ENCODE data around the gene GPATCH4. TPM values are rescaled to one million over a fixed set of nuclear protein-coding genes. Genes with fewer than 3 reads are reported as not detected.

GPATCH4 gene
- total RNA-seq, 1 experiment from 2014 or later: 107 TPM

GRCh38 chr1:156594190-156594589 lies 7.1 kb downstream of the GPATCH4 start:
- POLR2A ChIA-PET: interaction anchor here (0.7 to 6.1 kb wide), 4 partner anchors 9 to 65 kb away, joined by 3 to 134 read pairs (median 4); partner anchors contain the start of gene GPATCH4
- H3K4me3 Mint-ChIP-seq (ENCODE audit: unreplicated experiment): no peak overlapping the region
- H3K9me3 Mint-ChIP-seq (ENCODE audit: unreplicated experiment): no peaks in the 10 kb centered on the region
- intact Hi-C loops (cut with micrococcal nuclease): no loop called here
- CTCF ChIA-PET: interaction anchor here (0.5 to 2.3 kb wide), 16 partner anchors 8 to 242 kb away, joined by 3 to 10 read pairs (median 4); no protein-coding TSS in a partner anchor
- no peaks in the 10 kb centered on the region for H3K27me3 Mint-ChIP-seq (ENCODE audit: insufficient read depth, unreplicated experiment)
- no peak for DNase-seq (ENCODE audit: unreplicated experiment)
- peaks cover 13% of the 10 kb centered on the region for H3K4me1 Mint-ChIP-seq (ENCODE audit: insufficient read depth, unreplicated experiment)
- peak overlapping the region; percentile 20 for H3K27ac Mint-ChIP-seq (ENCODE audit: low read depth, unreplicated experiment)
- TF ChIP-seq, protein P1, sequence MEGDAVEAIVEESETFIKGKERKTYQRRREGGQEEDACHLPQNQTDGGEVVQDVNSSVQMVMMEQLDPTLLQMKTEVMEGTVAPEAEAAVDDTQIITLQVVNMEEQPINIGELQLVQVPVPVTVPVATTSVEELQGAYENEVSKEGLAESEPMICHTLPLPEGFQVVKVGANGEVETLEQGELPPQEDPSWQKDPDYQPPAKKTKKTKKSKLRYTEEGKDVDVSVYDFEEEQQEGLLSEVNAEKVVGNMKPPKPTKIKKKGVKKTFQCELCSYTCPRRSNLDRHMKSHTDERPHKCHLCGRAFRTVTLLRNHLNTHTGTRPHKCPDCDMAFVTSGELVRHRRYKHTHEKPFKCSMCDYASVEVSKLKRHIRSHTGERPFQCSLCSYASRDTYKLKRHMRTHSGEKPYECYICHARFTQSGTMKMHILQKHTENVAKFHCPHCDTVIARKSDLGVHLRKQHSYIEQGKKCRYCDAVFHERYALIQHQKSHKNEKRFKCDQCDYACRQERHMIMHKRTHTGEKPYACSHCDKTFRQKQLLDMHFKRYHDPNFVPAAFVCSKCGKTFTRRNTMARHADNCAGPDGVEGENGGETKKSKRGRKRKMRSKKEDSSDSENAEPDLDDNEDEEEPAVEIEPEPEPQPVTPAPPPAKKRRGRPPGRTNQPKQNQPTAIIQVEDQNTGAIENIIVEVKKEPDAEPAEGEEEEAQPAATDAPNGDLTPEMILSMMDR (IDR thresholded peaks at IDR 0.05; ENCODE audit: unreplicated experiment): no peak
- peaks cover 57% of the 10 kb centered on the region for H3K36me3 Mint-ChIP-seq (ENCODE audit: insufficient read depth, unreplicated experiment)
- no TSS peak for BruUV-seq (replicated peaks)

DNA sequence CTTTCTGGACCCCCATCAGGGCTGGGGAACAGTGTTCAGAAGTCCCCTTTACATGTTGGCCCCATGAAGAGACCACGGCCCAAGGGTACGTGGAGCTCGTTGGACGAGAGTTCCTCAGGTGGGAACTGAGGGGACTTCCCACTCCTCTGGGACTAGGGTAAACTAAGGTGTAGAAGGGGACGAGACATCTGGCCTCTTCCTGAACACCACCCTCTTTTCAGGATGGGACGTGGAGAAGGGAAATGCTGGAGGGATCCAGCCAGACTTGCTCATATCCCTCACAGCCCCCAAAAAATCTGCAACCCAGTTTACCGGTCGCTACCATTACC lies 7.7 kb downstream of the GPATCH4 start:
- intact Hi-C loops (cut with micrococcal nuclease): no loop called here

GRCh38 chr1:156592910-156593660 lies 8.2 kb downstream of the GPATCH4 start:
- DNase-seq (ENCODE audit: unreplicated experiment): no peak
- peak overlapping the region; percentile 77 for H3K4me3 Mint-ChIP-seq (ENCODE audit: unreplicated experiment)
- H3K4me1 Mint-ChIP-seq (ENCODE audit: insufficient read depth, unreplicated experiment): peaks cover 13% of the 10 kb centered on the region
- CTCF ChIA-PET: interaction anchor here (0.5 to 2.6 kb wide), 19 partner anchors 9 to 611 kb away, joined by 3 to 20 read pairs (median 4); no protein-coding TSS in a partner anchor
- POLR2A ChIA-PET: interaction anchor here (0.6 to 6.1 kb wide), 13 partner anchors 10 to 310 kb away, joined by 3 to 134 read pairs (median 9); partner anchors contain the start of genes GPATCH4, MEF2D, SMG5 and TTC24
- intact Hi-C loops (cut with micrococcal nuclease): no loop called here
- no TSS peak for BruUV-seq (replicated peaks)
- H3K27me3 Mint-ChIP-seq (ENCODE audit: insufficient read depth, unreplicated experiment): no peaks in the 10 kb centered on the region
- H3K36me3 Mint-ChIP-seq (ENCODE audit: insufficient read depth, unreplicated experiment): peaks cover 46% of the 10 kb centered on the region
- no peaks in the 10 kb centered on the region for H3K9me3 Mint-ChIP-seq (ENCODE audit: unreplicated experiment)
- H3K27ac Mint-ChIP-seq (ENCODE audit: low read depth, unreplicated experiment): peak overlapping the region; percentile 65
- TF ChIP-seq, protein P1 (IDR thresholded peaks at IDR 0.05; ENCODE audit: unreplicated experiment): no peak

More for the DNA sequence above, 7.7 kb downstream of the GPATCH4 start:
- TF ChIP-seq, protein P1 (IDR thresholded peaks at IDR 0.05; ENCODE audit: unreplicated experiment): no peak
- ChIA-PET POLR2A (interaction anchor here (0.6 to 6.1 kb wide), 8 partner anchors 9 to 136 kb away, joined by 3 to 134 read pairs (median 5); partner anchors contain the start of genes GPATCH4 and MEF2D), CTCF (interaction anchor here (0.5 to 2.3 kb wide), 13 partner anchors 8 to 242 kb away, joined by 3 to 10 read pairs (median 4); no protein-coding TSS in a partner anchor)
- DNase-seq (ENCODE audit: unreplicated experiment): no peak
- no peak overlapping the region for H3K4me3 Mint-ChIP-seq (ENCODE audit: unreplicated experiment)
- no peaks in the 10 kb centered on the region for H3K27me3 Mint-ChIP-seq (ENCODE audit: insufficient read depth, unreplicated experiment)
- H3K36me3 Mint-ChIP-seq (ENCODE audit: insufficient read depth, unreplicated experiment): peaks cover 52% of the 10 kb centered on the region
- BruUV-seq (replicated peaks): no TSS peak
- H3K9me3 Mint-ChIP-seq (ENCODE audit: unreplicated experiment): no peaks in the 10 kb centered on the region
- H3K27ac Mint-ChIP-seq (ENCODE audit: low read depth, unreplicated experiment): no peak overlapping the region
- H3K4me1 Mint-ChIP-seq (ENCODE audit: insufficient read depth, unreplicated experiment): peaks cover 13% of the 10 kb centered on the region

DNA sequence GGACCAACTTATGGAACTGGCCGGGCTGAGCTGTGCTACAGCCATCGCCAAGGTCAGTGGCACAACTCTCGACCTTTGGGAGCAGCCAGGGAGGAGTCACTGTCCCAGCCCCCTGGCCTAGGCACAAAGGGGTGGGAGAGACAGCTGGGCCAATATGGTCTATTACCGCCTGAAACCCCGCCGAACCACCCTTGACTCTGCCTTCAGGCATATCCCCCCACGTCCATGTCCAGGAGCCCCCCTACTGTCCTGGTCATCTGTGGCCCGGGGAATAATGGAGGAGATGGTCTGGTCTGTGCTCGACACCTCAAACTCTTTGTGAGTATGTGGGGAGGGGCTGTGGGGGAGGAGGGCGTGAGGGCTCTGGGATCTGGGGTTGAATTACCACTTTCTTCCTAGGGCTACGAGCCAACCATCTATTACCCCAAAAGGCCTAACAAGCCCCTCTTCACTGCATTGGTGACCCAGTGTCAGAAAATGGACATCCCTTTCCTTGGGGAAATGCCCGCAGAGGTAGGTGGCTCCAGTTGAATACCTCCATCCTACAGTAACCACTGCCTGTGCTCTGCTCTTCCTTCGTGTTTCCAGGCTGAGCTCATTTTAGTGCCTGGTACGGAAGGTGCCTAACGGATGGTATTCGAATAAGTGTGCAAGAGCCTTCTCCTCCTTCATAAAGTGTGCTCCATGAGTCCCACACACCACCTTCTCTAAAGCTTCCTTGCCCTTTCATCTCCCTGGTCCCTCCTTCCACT lies 8.9 kb downstream of the GPATCH4 start:
- peaks cover 40% of the 10 kb centered on the region for H3K36me3 Mint-ChIP-seq (ENCODE audit: insufficient read depth, unreplicated experiment)
- intact Hi-C loops (cut with micrococcal nuclease): no loop called here
- ChIA-PET POLR2A (interaction anchor here (0.6 to 6.1 kb wide), 26 partner anchors 11 to 310 kb away, joined by 3 to 134 read pairs (median 6); partner anchors contain the start of genes GPATCH4, ISG20L2, MEF2D and METTL25B), CTCF (interaction anchor here (0.5 to 2.6 kb wide), 20 partner anchors 7 to 610 kb away, joined by 3 to 20 read pairs (median 5); no protein-coding TSS in a partner anchor)
- peak overlapping the region; percentile 65 for H3K27ac Mint-ChIP-seq (ENCODE audit: low read depth, unreplicated experiment)
- no peaks in the 10 kb centered on the region for H3K9me3 Mint-ChIP-seq (ENCODE audit: unreplicated experiment)
- DNase-seq (ENCODE audit: unreplicated experiment): peak; percentile 27
- H3K4me3 Mint-ChIP-seq (ENCODE audit: unreplicated experiment): peak overlapping the region; percentile 77
- H3K4me1 Mint-ChIP-seq (ENCODE audit: insufficient read depth, unreplicated experiment): peaks cover 13% of the 10 kb centered on the region
- TF ChIP-seq, protein P1 (IDR thresholded peaks at IDR 0.05; ENCODE audit: unreplicated experiment): no peak
- no TSS peak for BruUV-seq (replicated peaks)
- H3K27me3 Mint-ChIP-seq (ENCODE audit: insufficient read depth, unreplicated experiment): no peaks in the 10 kb centered on the region
